ENCODE measurements around the gene ARNT2.

GRCh38 chr15:80601256-80601655 lies 197.1 kb downstream of the ARNT2 start:
- no peak for TF ChIP-seq CTCF (IDR thresholded peaks at IDR 0.05)
- TF ChIP-seq POLR2AphosphoS5 (IDR thresholded peaks at IDR 0.05; ENCODE audit: low read depth, low read length) = no peak
- no peak for TF ChIP-seq REST (IDR thresholded peaks at IDR 0.05; ENCODE audit: insufficient read depth in 1 of 2, low read depth in 2 of 2, low read length in 1 of 2)
- TF ChIP-seq SIN3A (IDR thresholded peaks at IDR 0.05; ENCODE audit: borderline replicate concordance, insufficient read depth, low read depth, low read length) = no peak
- TF ChIP-seq TCF7L2 (IDR thresholded peaks at IDR 0.05; ENCODE audit: low read depth, low read length) = no peak
